Retinal pigment epithelial cell (primary cell): ENCODE results near the gene NRP2.

ENCODE experiments used
- DNase-seq: peaks from one replicate; pipeline ENCODE4 v3.0.0-alpha.2; 2010; ENCODE audit warnings: low read depth
- H3K4me3 ChIP-seq: 2 replicates; pipeline ENCODE4 v1.5.1; 2011; ENCODE audit warnings: mild to moderate bottlenecking, low read length, control low read depth, moderate library complexity
- CTCF ChIP-seq: conservative IDR thresholded peaks from 2 replicates; pipeline ENCODE4 v1.5.1; 2011; ENCODE audit warnings: low read depth, low read length, control low read depth, inconsistent platforms

NRP2 gene

GRCh38 chr2:205682971-205683501 lies 735 bp downstream of the NRP2 start:
- DNase-seq = no peak
- H3K4me3 ChIP-seq = peak overlapping the region; percentile 67
- TF ChIP-seq CTCF = no peak

DNA sequence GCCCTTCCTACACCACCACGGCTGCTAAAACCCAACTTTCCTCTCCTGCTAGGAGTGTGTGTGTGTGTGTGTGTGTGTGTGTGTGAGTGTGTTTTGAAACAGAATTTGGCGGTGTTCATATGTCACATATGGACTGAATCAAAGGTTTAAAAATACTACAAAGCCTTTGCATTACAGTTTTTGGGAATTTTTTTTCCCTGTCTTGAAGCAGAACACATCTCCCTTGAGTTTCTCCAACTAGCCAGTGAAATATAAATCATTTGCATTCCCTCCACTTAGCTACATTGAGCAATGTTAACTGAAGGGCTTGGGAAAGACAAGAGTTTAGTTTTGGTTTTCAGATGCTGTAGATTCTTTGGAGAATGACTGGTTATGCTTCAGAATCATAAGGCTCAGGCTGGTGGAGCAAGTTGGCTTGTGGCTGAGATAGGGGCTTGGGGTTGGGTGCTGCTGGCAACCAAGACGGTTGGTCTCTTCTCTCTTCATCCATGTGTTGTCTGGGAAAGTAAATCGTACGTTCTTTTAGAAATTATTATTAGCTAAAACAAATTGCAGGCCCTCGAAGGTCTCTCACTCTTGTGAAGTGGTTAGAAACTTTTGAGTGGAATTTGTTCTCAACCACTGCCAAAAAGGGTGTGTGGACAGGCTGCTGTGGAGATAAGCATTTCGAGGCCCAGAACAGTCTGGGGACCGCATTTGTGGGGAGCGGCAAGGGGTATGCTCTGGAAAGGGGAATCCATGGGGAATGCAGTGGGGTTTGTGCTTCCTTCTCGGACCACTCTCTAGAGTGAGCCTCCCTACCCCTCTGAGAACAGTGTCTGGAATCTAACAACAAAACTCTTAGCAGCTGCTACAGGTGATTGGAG lies 1.4 kb downstream of the NRP2 start:
- peak overlapping the region; percentile 67 for H3K4me3 ChIP-seq
- TF ChIP-seq CTCF = no peak

GRCh38 chr2:205684871-205685313 lies 2.6 kb downstream of the NRP2 start:
- no peak for TF ChIP-seq CTCF
- DNase-seq = no peak
- H3K4me3 ChIP-seq = peak overlapping the region; percentile 67

More for the DNA sequence above, 1.4 kb downstream of the NRP2 start:
- no peak for DNase-seq

DNA sequence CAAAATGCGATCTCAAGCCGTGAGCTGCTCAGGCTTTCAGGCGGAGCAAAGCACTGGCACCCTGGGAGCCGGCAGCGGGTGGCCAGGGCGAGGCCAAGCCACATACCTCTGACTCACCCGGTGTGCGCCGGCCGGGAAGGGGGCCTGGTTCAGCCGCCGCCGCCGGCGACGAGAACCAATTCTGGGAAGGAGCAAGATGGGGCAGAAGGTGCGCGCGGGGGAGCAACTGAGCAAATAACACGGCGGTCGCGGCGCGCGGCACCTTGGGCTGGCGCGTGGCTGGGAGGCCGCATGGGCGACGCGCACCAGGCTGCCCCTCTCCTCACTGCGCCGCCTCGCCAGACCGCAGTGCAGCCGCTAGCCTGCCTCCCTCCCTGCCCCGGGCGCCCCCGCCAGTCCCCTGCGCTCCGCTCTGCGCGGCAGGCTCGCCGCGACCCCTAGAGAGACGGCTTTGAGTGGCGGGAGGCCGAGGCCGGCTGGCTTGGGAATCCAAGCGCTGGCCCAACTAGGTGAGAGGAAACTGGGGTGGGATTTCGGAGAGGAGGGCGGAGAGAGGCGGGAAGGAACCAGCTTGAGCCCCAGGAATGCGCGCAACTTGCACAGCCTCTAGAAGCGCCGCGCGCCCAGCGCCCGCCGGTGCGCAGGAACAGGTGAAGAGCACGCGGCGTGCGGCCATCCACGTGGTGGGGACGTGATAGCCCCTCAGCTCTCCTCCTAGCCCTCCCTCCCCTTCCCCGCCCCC lies 3.2 kb downstream of the NRP2 start:
- DNase-seq = no peak
- no peak for TF ChIP-seq CTCF
- H3K4me3 ChIP-seq = peak overlapping the region; percentile 67

DNA sequence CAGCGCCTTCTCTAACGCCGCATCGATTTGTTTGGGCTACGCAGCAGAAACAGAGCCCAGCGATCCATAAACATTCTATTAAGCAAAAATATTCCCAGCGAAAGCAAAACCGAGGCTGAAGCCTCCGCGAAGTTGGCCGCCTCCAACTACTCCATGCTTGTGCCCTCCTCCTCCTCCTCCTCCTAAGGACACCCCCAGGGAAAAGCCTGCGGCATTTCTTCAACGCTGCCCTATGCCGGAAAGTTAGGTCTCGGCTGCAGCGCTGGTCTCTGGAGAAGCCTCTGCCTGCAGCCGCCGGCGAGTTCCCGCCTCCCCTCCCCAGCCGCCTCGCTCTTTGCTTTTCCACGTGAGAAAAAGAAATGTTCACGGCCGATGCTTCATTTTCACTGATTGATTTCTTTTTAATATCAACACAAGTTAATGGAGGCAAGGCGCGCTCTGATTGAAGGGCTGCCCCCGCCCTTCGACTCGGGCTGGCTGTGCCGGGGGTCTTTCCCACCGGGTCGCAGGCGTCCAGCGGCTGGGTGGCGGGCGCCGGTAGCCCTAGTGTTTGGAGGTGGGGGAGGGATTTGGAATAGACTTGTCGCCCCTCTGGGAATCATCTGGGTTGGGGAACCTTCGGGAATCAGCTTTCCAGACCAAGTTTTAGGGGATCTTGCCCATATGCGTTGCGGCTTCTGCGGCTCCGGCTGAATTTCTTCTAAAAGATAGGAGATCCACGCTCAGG lies 3.9 kb downstream of the NRP2 start:
- peak overlapping the region; percentile 67 for H3K4me3 ChIP-seq
- no peak for DNase-seq

More for the DNA sequence above, 3.9 kb downstream of the NRP2 start:
- no peak for TF ChIP-seq CTCF
